ENCODE data around the gene IMMP1L.
"Not testable (repeated sequence)": the region's sequence is repeated elsewhere in the genome, so short reads cannot be mapped to it uniquely, and the experiment has no call there.

The IMMP1L gene

DNA sequence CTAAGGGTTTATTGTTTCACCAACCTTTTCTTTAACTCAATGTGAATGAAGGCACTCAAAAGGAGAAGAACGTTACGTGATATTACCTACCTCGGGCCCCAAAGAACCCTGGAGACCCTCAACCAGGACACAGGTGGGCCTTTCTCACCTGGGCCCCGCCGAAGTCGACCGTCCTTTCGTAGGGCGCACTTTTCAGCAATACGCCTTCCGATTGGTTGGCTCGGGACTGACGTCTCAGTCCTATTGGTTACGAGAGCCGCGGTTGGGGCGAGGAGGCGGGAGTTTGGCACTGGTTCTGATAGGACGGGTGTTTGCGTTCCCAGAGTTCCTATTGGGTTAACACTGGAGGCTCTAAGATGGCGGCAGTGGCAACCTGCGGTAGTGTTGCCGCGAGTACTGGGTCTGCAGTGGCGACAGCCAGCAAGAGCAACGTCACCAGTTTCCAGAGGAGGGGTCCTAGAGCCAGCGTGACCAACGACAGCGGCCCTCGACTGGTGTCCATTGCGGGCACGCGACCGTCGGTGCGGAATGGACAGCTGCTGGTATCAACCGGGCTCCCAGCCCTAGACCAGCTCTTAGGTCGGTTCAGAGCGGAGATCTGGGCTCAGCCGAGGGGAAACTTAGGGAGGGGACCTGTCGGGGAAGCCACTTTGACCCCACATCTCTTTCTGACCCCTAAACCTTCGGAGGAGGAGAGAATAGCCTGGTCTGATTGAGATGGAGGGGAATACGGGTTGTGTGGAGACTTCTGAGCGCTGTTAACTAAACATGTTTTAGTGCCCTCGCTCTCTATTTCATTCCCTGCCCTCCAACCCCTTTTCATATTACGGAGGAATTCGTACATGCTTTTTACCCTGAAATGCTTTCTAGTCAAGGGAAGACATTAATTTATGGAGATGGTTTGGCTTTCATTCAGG lies at the start of gene IMMP1L, which contains the start of gene ELP4:
Gene IMMP1L (minus strand): TSS at position 194 of the 917 bp plus-strand sequence. CDS start 46,346 bp downstream, outside the sequence.
Gene ELP4 (plus strand): TSS at position 339 of the 917 bp plus-strand sequence. CDS start 18 bp downstream, at position 357.
- DNase-seq (ENCODE audit: low read depth, low spot score): peak; percentile 99

GRCh38 chr11:31558001-31558400 lies 48.6 kb upstream of the IMMP1L start:
- no peak for DNase-seq (ENCODE audit: low read depth, low spot score)

- no peak for DNase-seq (ENCODE audit: low read depth, low spot score)
Measured at GRCh38 chr11:31555938-31556337, 46.5 kb upstream of the IMMP1L start.

DNA sequence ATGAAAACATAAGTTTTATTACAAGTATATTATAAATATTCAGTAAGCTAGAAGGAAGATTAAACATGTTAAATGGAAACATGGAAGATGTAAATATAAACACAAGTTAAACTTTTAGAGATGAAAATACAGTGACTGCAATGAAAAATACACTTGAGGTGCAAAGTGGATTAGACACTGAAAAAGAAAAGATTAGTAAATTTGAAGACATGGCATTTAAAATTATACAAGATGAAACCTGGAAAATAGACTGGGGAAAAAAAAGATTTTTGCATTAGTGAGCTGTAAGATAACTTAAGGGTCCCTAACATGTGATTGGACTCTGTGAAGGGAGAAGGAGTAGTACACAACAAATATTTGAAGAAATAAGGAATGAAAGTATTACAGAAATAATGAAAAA lies 33.4 kb upstream of the IMMP1L start:
- no peak for DNase-seq (ENCODE audit: low read depth, low spot score)

DNA sequence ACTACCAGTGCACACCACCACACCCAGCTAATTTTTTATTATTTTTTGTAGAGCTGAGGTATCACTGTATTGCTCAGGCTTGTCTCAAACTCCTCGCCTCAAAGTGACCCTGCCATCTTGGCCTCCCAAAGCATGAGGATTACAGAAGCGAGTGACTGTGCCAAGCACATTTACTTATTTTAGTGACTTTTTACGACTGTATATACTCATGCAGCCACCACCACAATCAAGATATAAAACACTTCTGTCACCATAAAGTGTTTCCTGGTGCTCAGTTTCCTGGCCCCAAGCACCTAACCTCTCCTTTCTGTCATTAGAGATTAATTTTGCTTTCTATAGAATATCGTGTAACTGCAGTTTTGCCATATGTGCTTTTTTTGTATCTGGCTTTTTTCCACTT lies 26.1 kb upstream of the IMMP1L start:
- DNase-seq (ENCODE audit: low read depth, low spot score): no peak

- no peak for DNase-seq (ENCODE audit: low read depth, low spot score)
Measured at GRCh38 chr11:31531293-31531692, 21.9 kb upstream of the IMMP1L start.

- DNase-seq (ENCODE audit: low read depth, low spot score): no peak
Measured at GRCh38 chr11:31529701-31530100, 20.3 kb upstream of the IMMP1L start.

- DNase-seq (ENCODE audit: low read depth, low spot score): no peak
Measured at GRCh38 chr11:31529189-31529588, 19.8 kb upstream of the IMMP1L start.

GRCh38 chr11:31521497-31522150 lies 12.2 kb upstream of the IMMP1L start:
- no peak for DNase-seq (ENCODE audit: low read depth, low spot score)

- no peak for DNase-seq (ENCODE audit: low read depth, low spot score)
Measured at GRCh38 chr11:31512117-31512516, 2.7 kb upstream of the IMMP1L start.

DNA sequence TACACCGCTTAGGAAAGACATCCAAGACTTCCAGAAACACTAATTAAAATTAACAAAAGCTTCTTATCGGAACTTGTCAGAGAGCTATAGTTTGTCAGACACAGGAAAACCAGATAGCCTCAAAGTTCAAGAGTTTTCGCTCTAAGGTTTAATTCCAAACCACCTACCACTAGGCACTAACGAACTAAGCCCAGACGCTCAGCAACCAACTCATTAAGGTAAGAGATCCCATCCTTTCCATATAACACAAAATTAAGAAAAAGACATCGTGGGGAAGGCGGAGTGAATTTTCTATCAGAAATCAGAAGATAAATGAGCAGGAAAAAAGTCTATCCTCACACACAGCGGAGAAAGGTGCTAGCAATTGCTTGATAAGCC lies 382 bp downstream of the IMMP1L start:
- DNase-seq (ENCODE audit: low read depth, low spot score): no peak

- no peak for DNase-seq (ENCODE audit: low read depth, low spot score)
Measured at GRCh38 chr11:31500560-31500959, 8.9 kb downstream of the IMMP1L start.

- no peak for DNase-seq (ENCODE audit: low read depth, low spot score)
Measured at GRCh38 chr11:31499576-31500178, 9.7 kb downstream of the IMMP1L start.

DNA sequence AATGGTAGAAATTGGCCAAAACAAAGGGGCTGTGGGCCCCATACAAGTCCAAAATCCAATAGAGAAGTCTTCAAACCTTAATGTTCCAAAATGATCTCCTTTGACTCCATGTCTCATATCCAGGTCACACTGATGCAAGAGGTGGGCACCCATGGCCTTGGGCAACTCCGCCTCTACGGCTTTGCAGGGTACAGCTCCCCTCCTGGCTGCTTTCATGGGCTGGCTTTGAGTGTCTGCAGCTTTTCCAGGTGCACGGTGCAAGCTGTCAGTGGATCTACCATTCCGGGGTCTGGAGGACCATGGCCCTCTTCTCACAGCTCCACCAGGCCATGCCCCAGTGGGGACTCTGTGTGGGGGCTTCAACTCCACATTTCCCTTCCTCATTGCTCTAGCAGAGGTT lies 15.7 kb downstream of the IMMP1L start:
- DNase-seq (ENCODE audit: low read depth, low spot score): not testable (repeated sequence)

- no peak for DNase-seq (ENCODE audit: low read depth, low spot score)
Measured at GRCh38 chr11:31493235-31493634, 16.2 kb downstream of the IMMP1L start.

DNA sequence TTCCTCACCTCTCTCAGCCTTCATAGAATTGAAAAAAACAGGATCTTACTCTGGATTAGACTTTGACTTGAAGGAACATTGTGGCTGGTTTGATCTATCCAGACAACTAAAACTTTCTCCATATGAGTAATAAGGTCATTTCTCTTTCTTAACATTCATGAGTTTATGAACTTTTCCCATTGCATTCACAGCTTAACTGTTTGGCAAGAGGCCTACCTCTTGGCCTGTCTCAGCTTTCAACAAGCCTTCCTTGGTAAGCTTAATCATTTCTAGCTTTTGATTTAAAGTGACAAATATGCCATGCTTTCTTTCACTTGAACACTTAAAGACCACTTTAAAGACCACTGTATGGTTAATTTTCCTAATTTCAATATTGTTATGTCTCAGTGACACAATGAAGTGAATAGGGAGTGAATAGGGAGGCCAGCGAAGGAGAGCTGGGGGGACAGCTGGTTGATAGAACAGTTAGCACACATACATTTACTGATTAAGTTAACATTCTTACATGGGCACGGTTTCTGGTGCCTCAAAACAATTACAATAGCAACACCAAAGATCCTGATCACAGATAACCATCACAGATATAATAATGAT lies 17.0 kb downstream of the IMMP1L start:
- no peak for DNase-seq (ENCODE audit: low read depth, low spot score)

DNA sequence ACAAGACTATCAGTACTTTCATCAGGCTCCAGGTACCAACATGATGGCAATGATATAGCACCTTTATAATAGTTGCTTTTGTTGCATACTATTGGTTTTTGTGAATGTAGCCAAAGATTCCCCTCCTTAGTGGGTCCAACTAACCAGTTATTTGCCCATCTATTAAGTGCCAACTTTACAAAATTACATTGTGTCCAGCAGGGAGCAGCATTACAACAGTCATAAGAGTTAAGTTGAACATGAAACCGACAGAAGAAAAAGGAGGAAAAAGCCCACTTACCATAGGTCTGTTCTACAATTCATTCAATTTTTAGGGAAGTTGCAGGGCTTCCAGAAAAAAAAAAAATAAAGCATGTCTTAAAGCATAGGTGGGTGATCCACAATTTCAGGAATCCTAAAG lies 21.6 kb downstream of the IMMP1L start:
- DNase-seq (ENCODE audit: low read depth, low spot score): no peak

- no peak for DNase-seq (ENCODE audit: low read depth, low spot score)
Measured at GRCh38 chr11:31484497-31484896, 24.9 kb downstream of the IMMP1L start.

GRCh38 chr11:31480930-31481329 lies 28.5 kb downstream of the IMMP1L start:
- DNase-seq (ENCODE audit: low read depth, low spot score): no peak

GRCh38 chr11:31479066-31479465 lies 30.4 kb downstream of the IMMP1L start:
- no peak for DNase-seq (ENCODE audit: low read depth, low spot score)

DNA sequence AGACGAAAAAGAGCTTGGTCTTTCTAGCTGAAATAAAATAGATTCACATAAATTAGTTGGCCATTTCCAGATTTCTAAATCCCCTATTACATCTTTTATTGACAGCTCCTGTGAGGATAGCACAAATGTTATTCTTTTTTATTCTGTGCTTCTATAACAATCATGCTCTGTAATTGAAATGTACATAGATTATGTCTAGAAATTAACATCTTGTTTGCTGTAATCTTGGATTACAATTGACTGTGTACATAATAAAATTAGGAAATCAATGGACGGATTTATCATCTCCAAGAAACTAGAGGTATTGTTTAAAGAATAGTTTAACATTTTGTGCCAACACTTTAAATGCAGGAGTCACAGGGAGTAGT lies 31.2 kb downstream of the IMMP1L start:
- no peak for DNase-seq (ENCODE audit: low read depth, low spot score)

Data from ELF-1 (cell line).